T-helper 2 cell treated with Interferon-gamma antibody and Interleukin-4, amounts not matched to agents 100 ng/mL and 5 ng/mL, for 36 hours (primary cell): ENCODE results near the gene MEF2A. TPM values are rescaled to one million over a fixed set of nuclear protein-coding genes. Genes with fewer than 3 reads are reported as not detected.
"Not testable (repeated sequence)": the region's sequence is repeated elsewhere in the genome, so short reads cannot be mapped to it uniquely, and the experiment has no call there.

Source experiments
- intact Hi-C: fragments of 100-400 bp; cut with micrococcal nuclease; formaldehyde crosslinking; loops from one replicate; pipeline ENCODE4 v1.15.1; 2023
- total RNA-seq: library from RNA; stranded (reverse); gene quantifications from 2 replicates; pipeline ENCODE4 v1.2.3, GENCODE V29; 2022

The MEF2A gene
- total RNA-seq, 1 donor from 2014 or later = 28.9 TPM

DNA sequence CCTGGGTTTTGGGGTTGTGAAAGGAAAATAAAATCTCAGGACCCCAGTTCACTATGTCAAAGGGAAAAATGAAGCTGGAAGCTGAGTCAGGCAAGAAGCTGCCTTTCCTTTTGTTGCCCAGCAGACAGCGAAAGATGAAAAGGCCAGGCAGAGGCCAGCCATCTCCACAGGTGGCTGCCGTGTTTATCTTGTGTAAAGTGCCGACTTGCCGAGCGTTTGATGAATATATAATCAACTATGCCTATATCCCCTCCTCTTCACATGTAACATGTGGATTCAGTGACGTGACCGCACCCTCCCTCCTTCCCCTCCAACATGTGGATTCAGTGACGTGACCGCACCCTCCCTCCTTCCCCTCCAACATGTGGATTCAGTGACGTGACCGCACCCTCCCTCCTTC is 184.5 kb downstream of the MEF2A start:
- intact Hi-C loops = not testable (repeated sequence)

DNA sequence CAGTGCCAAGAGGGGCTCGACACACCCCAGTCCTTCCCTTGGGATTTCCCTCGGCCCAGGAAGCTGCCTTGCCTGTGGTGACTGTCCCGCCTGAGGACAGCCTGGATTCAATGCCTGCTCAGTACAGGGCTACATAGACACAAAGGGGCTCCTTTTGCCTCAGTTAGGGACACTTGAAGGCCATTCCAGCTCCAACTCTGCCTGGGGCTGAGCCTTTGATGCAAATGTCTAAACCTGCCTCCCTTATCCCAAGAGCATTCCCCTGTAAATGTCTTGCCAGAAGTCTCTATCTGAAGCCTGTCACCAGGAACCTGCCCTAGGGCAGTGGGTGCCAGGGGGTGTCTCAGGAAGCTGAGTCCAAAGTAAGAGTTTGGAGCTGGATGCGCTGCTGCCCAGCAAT is 186.8 kb downstream of the MEF2A start:
- intact Hi-C loops = no loop called here

DNA sequence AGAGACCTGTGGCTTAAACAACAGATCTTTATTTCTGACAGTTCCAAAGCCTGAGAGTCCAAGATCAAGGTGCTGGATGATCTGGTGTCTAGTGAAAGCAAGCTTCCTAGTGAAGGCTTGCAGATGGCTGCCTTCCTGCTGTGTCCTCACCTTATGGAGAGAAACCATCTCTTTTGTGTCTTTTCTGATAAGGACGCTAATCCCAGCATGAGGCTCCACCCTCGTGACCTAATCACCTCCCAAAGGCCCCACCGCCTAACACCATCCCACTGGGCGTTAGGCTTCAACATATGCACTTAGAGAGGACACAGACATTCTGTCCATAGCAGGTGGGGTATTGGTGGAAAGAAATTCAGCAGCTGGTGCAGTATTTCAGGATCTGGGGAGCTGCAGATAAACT is 187.3 kb downstream of the MEF2A start:
- intact Hi-C loops = no loop called here

DNA sequence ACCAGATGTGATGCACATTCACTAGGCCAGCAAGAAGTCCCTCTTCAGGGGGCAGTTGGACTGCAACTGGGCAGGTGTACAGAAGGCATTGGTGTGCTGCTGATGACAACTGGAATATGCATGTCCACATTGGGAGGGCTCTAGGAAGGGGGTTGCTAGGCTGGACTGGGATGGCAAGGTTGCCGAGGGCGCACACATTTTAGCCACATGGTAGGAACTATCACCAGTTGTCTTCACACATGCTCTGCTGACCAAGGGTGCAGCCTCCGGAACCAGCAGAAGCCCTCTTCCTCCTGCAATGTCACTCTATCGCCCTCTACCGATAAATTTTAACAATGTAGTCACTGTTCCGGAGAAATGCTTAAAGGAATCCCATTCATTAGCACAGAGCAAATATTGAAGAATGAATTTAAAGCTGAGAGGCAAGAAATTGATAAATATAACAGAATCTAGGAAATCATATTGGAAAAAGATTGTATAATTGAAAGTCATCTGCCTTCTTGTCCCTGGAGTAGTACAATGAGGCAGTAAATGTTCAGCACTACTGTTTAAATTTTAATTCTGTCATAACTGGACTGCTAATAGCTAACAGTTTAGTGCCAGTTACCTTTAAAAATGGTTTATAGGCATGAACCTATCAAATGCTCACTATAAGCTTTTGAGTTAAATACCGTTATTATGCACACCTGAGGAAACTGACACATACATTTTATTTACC is 190.1 kb downstream of the MEF2A start:
- intact Hi-C loops = loop anchor here (1.0 kb wide), 3 partner anchors 52 to 483 kb away; no protein-coding TSS in a partner anchor

DNA sequence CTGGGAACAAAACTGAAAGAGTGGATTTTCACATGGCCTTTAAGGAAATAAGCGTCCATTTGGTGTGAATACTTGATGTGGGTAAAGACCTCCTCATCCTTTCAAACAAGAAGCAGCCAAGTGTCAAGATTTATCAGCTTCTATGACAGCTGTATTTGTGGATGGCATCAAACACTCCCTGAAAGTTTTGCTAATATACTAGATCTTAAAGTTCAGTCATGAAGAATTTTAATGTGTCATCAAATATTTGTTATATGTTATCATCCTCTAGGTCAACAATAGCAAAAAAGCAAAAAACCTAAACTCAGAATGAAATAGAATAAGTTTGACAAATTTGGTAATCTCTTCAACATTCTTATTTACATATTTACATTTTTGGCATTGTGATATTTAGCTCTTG is 196.5 kb downstream of the MEF2A start:
- intact Hi-C loops = no loop called here

DNA sequence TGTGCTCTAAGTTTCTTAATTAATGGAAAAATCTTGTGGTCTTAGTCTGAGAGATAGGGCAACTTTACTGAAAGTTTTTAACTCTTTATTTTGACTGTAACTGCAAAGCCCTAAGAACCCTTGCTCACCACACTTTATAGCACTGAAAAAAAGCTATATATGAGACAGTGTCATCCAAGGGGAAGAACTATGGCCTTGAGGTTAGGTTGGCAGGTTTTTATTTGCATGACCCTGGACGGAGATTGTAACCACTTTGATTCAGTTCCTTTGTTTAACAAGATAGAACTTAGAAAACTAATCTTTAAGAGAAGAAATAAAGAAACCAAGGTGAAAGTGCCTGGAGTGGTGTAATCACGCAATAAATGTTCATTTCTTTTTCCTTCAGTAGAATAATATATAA is 198.0 kb downstream of the MEF2A start:
- intact Hi-C loops = no loop called here

DNA sequence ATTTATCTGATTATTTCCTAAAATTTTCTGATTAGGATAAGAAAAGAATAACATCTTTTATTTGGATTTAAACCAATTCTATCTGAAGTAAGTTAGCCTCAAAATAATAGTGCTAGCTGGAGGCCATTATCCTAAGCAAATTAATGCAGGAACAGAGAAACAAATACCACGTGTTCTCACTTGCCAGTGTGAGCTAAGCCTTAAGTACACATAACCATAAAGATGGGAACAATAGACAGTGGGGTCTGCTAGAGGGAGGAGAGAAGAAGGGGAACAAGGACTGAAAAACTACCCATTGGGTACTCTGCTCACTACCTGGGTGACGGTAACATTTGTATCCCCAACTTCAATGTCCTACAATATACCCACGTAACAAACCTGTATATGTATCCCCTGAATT is 198.7 kb downstream of the MEF2A start:
- intact Hi-C loops = no loop called here

Other genes with a start within 250 kb of the MEF2A start
- gene LYSMD4, start 167.5 kb downstream of the MEF2A start, total RNA-seq = 10.4 and 10.5 TPM in 2 replicates